ENCODE results near the gene DVL1. TPM values are rescaled to one million over a fixed set of nuclear protein-coding genes. Genes with fewer than 3 reads are reported as not detected.
A peak's percentile ranks its signal among the peaks of the same experiment; 100 is the strongest.

The DVL1 gene
- total and polyA plus RNA-seq, 9 of the 15 experiments (the other 6 are each of a cell fraction or from before 2014, with no cell fraction given) = 0.62 to 135 (median 24.3) TPM

DNA sequence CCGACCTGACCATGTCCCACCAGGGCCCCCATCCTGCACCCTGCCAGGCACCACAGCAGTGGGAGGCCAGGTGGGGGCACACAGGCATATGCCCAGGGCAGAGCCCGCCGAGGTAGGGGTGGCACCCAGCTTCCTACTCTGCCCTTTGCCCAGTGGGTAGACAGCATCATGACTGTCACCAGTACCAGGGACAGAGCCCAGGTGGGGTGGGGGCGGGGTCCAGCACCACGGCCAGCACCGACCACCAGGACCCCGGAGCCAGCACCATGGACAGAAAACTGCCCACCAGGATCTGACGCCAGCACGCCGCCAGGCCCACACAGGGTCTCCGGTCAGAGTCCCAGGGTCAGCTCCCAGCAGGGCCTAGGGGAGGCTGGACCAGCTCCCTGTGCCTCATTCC, 14.4 kb downstream of the DVL1 start (continued):
- TF ChIP-seq RAD21 (CRISPR knock-in tag; conservative IDR thresholded peaks at IDR 0.05 in 1 of 2, IDR thresholded peaks at IDR 0.05 in 1 of 2) (no peak), MIER1 (IDR thresholded peaks at IDR 0.05; ENCODE audit: low read depth) (peak; percentile 94), GATA2 (CRISPR knock-in tag; IDR thresholded peaks at IDR 0.05) (0 out of 2 replicates have a peak, but pooled peaks have one; percentile 26), ZSCAN29 (IDR thresholded peaks at IDR 0.05) (no peak), ZNF175 (CRISPR knock-in tag; IDR thresholded peaks at IDR 0.05; ENCODE audit: low read depth) (no peak), TARDBP (IDR thresholded peaks at IDR 0.05) (no peak), BRF1 (IDR thresholded peaks at IDR 0.05; ENCODE audit: borderline replicate concordance, extremely low read depth, insufficient read length) (no peak)
- TF ChIP-seq, protein P1, sequence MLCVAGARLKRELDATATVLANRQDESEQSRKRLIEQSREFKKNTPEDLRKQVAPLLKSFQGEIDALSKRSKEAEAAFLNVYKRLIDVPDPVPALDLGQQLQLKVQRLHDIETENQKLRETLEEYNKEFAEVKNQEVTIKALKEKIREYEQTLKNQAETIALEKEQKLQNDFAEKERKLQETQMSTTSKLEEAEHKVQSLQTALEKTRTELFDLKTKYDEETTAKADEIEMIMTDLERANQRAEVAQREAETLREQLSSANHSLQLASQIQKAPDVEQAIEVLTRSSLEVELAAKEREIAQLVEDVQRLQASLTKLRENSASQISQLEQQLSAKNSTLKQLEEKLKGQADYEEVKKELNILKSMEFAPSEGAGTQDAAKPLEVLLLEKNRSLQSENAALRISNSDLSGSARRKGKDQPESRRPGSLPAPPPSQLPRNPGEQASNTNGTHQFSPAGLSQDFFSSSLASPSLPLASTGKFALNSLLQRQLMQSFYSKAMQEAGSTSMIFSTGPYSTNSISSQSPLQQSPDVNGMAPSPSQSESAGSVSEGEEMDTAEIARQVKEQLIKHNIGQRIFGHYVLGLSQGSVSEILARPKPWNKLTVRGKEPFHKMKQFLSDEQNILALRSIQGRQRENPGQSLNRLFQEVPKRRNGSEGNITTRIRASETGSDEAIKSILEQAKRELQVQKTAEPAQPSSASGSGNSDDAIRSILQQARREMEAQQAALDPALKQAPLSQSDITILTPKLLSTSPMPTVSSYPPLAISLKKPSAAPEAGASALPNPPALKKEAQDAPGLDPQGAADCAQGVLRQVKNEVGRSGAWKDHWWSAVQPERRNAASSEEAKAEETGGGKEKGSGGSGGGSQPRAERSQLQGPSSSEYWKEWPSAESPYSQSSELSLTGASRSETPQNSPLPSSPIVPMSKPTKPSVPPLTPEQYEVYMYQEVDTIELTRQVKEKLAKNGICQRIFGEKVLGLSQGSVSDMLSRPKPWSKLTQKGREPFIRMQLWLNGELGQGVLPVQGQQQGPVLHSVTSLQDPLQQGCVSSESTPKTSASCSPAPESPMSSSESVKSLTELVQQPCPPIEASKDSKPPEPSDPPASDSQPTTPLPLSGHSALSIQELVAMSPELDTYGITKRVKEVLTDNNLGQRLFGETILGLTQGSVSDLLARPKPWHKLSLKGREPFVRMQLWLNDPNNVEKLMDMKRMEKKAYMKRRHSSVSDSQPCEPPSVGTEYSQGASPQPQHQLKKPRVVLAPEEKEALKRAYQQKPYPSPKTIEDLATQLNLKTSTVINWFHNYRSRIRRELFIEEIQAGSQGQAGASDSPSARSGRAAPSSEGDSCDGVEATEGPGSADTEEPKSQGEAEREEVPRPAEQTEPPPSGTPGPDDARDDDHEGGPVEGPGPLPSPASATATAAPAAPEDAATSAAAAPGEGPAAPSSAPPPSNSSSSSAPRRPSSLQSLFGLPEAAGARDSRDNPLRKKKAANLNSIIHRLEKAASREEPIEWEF (CRISPR knock-in tag; IDR thresholded peaks at IDR 0.05) = no peak
- TF ChIP-seq, protein P2, sequence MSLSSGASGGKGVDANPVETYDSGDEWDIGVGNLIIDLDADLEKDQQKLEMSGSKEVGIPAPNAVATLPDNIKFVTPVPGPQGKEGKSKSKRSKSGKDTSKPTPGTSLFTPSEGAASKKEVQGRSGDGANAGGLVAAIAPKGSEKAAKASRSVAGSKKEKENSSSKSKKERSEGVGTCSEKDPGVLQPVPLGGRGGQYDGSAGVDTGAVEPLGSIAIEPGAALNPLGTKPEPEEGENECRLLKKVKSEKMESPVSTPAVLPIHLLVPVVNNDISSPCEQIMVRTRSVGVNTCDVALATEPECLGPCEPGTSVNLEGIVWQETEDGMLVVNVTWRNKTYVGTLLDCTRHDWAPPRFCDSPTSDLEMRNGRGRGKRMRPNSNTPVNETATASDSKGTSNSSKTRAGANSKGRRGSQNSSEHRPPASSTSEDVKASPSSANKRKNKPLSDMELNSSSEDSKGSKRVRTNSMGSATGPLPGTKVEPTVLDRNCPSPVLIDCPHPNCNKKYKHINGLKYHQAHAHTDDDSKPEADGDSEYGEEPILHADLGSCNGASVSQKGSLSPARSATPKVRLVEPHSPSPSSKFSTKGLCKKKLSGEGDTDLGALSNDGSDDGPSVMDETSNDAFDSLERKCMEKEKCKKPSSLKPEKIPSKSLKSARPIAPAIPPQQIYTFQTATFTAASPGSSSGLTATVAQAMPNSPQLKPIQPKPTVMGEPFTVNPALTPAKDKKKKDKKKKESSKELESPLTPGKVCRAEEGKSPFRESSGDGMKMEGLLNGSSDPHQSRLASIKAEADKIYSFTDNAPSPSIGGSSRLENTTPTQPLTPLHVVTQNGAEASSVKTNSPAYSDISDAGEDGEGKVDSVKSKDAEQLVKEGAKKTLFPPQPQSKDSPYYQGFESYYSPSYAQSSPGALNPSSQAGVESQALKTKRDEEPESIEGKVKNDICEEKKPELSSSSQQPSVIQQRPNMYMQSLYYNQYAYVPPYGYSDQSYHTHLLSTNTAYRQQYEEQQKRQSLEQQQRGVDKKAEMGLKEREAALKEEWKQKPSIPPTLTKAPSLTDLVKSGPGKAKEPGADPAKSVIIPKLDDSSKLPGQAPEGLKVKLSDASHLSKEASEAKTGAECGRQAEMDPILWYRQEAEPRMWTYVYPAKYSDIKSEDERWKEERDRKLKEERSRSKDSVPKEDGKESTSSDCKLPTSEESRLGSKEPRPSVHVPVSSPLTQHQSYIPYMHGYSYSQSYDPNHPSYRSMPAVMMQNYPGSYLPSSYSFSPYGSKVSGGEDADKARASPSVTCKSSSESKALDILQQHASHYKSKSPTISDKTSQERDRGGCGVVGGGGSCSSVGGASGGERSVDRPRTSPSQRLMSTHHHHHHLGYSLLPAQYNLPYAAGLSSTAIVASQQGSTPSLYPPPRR (CRISPR knock-in tag; IDR thresholded peaks at IDR 0.05; ENCODE audit: borderline replicate concordance) = no peak
